ENCODE results near the gene ULBP3.

ULBP3 gene

GRCh38 chr6:150043096-150043495 is 25.8 kb downstream of the ULBP3 start:
- TF ChIP-seq CTCF (conservative IDR thresholded peaks at IDR 0.05) = no peak
- no peak overlapping the region for H3K27ac ChIP-seq

DNA sequence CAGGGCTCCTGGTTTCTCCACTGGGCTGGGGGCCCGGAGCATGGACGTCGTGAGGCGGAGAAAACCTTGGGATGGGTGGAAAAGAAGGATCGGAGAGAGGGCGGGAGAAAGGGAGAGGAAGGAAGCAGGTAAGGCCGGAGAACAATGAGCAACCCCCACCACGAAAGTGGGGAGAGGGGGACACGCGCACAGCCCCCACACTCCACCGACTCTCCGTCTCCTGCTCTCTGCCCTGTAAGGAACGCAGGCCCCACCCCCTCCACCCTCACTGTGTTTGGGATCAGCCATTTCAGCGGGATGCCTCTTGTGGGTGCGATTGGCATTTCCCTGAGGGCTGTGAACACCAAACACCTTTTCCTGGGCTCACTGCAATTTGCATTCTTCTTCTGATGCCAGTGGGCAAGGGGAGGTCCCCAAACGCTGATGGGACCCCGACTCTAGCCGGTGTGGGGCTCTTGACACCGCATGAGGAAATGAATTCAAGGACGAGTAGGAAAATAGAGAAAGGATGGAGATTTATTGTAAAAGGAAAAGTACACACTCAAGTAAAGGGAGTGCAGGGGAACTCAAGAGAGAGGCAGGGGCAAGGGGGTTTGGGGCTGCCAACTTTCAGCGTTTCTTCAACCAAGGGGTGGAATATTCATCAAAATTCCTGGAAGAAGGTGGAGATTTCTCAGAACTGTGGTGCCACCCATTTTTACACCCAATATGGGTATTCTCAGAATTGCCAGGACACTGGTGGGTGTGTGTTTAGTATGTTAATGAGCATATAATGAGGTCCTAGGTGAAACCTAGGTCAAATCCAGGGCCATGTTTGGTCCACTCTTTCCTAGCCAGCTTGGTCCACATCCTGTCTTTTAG is 30.5 kb downstream of the ULBP3 start:
- H3K27ac ChIP-seq = no peak overlapping the region
- no peak for TF ChIP-seq CTCF (conservative IDR thresholded peaks at IDR 0.05)

DNA sequence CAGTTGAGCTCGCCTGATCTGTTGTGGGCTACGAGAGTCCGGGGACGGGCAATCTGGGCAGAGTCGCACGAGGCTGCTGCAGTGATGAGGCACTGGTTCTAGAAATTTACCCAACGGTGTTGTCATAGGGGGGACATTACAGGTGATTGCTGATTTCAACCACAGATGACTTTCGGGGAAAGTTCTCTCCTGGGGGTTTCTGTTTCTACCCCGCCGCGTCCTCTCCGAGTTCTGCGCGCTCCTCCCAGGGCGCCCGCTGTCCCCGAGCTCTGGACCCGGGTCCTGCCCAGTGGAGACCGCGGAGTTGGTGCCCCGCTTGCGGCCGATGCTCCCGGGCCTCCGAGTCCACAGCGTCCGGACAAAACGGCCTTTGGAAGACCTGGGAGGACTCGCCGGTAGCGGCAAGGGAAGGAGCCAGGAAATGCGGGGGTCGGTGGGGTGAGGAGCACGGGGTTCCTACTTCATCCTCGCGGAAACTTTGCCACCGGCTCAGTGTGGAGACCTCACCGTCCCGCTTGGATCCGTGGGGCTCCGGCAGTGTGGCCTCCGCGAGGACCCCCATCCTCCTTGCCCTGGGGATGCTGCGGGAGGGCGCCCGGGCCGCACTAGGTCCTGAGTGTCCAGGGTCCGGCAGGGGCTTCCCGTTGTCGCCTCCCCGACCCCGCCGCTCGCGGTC is 31.3 kb downstream of the ULBP3 start:
- H3K27ac ChIP-seq = no peak overlapping the region
- no peak for TF ChIP-seq CTCF (conservative IDR thresholded peaks at IDR 0.05)

DNA sequence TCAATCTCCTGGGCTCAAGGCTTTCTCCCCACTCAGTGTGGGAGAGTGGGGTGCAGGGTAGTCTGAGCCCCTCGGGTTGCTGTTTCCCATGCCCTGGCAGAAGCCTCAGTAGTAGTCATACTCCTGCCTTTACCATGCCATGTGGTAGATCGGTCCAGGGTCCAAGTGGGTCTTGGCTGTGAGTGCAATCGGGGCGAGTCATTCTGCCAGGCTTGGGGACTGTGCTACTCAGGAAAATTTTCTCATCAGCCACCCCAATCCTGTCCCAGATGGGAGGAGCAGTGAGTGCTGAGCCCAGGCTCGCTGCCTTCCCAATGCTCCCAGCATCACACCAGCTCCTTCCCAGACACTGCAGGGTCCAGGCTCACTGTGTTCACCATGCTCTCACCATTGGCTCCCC is 32.8 kb downstream of the ULBP3 start:
- TF ChIP-seq CTCF (conservative IDR thresholded peaks at IDR 0.05) = no peak
- no peak overlapping the region for H3K27ac ChIP-seq

DNA sequence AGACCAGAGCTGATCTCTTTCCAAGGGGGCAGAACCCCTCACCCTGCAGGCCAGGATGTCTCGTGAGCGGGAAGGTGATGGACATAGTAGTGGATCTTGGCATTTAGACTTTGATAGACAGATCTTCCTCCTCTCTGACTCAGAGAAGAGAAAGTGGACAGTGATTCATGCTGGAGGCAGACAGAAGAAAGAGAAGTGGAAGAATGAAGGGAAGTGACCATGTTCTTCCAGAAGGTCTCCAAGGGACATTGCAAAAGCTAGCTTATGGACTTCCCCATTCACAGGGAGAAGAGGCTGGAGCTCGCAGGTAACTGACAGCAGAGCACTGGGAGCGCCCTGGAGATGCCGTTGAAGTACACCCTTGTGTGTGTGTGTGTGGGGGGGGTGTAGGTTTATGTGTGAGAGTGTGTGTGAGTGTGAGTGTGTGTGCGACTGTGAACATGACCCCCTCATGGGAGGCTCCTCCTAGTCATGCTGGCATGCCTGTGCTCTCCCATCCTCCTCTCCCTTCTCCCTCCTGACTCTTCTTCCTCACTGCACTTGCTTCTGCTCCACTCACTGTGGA is 35.6 kb downstream of the ULBP3 start:
- no peak for TF ChIP-seq CTCF (conservative IDR thresholded peaks at IDR 0.05)
- no peak overlapping the region for H3K27ac ChIP-seq

GRCh38 chr6:150032598-150032997 is 36.3 kb downstream of the ULBP3 start:
- no peak for TF ChIP-seq CTCF (conservative IDR thresholded peaks at IDR 0.05)
- no peak overlapping the region for H3K27ac ChIP-seq

GRCh38 chr6:150030611-150031010 is 38.3 kb downstream of the ULBP3 start:
- no peak overlapping the region for H3K27ac ChIP-seq
- TF ChIP-seq CTCF (conservative IDR thresholded peaks at IDR 0.05) = no peak

Data from VCaP (cell line).